Spleen (tissue), 7 donors: Measurements from ENCODE around the gene SMARCA2.

ENCODE experiments used
- POLR2A ChIP-seq, 3 donors: fragments of 450-650 bp; IDR thresholded peaks; one replicate each; pipeline ENCODE4 v1.5.1; 2017; ENCODE audit warnings: antibody characterized with exemption in 3 of 3, mild to moderate bottlenecking in 1 of 3
- POLR2AphosphoS5 ChIP-seq, 3 donors: sonication (generic); formaldehyde crosslinking; IDR thresholded peaks; one replicate each; pipeline ENCODE4 v1.5.1; 2017; ENCODE audit warnings: antibody characterized with exemption in 3 of 3
- TF ChIP-seq, protein P1 (sequence below), 11 experiments: fragments of 200-600 bp in 7 of 11; fragments of 450-650 bp in 4 of 11; sonication (generic) in 4 of 11; IDR thresholded peaks in 8 of 11; conservative IDR thresholded peaks in 3 of 11; 1 replicate in 7 of 11; 2 replicates in 4 of 11; pipeline versions ENCODE4 v1.4.0 to v1.8.0; 2016 to 2021; ENCODE audit warnings: antibody characterized with exemption in 11 of 11, inconsistent platforms in 4 of 11, mild to moderate bottlenecking in 1 of 11
- donor health status: DM: no; HTN: no; CAD: no; lungs with moderate emphysema.
- donor health status: DM: no; HTN: no; CAD: no.
- donor health status: DM: no; HTN: no; CAD: no.

DNA sequence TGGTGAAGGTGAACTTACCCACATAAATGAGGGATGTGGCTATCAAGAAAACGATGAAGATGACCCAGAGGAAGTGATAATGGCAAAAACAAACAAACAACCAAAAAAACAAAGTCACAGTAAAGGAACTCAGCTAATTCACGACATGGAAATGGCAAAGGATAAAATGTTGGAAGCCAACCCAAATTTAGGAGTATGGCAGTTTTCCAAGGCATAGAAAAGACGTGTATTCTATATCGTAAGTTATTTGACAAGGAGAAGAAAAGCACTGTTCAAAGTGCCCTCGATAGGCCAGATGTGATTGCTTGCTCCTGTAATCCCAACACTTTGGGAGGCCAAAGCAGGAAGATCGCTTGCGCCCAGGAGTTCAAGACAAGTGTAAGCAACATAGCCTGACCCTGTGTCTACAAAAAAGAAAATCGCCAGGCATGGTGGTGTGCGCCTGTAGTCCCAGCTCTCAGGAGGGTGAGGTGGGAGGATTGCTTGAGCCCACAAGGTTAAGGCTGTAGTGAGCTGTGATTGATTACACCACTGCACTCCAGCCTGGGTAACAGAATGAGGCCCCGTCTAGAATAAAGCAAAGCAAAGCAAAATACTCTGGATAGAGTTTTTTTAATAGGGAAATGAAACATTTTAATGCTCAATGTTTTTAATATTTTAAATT is 138.0 kb downstream of the SMARCA2 start:
- TF ChIP-seq POLR2A (IDR thresholded peaks at IDR 0.05) = no peak
- TF ChIP-seq, protein P1, sequence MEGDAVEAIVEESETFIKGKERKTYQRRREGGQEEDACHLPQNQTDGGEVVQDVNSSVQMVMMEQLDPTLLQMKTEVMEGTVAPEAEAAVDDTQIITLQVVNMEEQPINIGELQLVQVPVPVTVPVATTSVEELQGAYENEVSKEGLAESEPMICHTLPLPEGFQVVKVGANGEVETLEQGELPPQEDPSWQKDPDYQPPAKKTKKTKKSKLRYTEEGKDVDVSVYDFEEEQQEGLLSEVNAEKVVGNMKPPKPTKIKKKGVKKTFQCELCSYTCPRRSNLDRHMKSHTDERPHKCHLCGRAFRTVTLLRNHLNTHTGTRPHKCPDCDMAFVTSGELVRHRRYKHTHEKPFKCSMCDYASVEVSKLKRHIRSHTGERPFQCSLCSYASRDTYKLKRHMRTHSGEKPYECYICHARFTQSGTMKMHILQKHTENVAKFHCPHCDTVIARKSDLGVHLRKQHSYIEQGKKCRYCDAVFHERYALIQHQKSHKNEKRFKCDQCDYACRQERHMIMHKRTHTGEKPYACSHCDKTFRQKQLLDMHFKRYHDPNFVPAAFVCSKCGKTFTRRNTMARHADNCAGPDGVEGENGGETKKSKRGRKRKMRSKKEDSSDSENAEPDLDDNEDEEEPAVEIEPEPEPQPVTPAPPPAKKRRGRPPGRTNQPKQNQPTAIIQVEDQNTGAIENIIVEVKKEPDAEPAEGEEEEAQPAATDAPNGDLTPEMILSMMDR (IDR thresholded peaks at IDR 0.05 in 8 of 11, conservative IDR thresholded peaks at IDR 0.05 in 3 of 11) = no peak
- no peak for TF ChIP-seq POLR2AphosphoS5 (IDR thresholded peaks at IDR 0.05)
